Glutamatergic neuron (in vitro differentiated cells): Measurements from ENCODE around the gene NEAT1. TPM values are rescaled to one million over a fixed set of nuclear protein-coding genes. Genes with fewer than 3 reads are reported as not detected.
A peak's percentile ranks its signal among the peaks of the same experiment; 100 is the strongest.

Experiments
- DNase-seq: peaks from one replicate; pipeline ENCODE4 v3.0.0; 2022
- H3K27ac Mint-ChIP-seq: one replicate; pipeline ENCODE4 v1.8.0; 2020; ENCODE audit warnings: mild to moderate bottlenecking, mixed read lengths, inconsistent platforms; ENCODE audit not compliant: unreplicated experiment
- H3K27me3 Mint-ChIP-seq: one replicate; pipeline ENCODE4 v1.8.0; 2020; ENCODE audit warnings: mild to moderate bottlenecking, moderate library complexity, mixed read lengths, inconsistent platforms; ENCODE audit not compliant: unreplicated experiment
- H3K36me3 Mint-ChIP-seq: one replicate; pipeline ENCODE4 v1.8.0; 2020; ENCODE audit warnings: mild to moderate bottlenecking, mixed read lengths, inconsistent platforms; ENCODE audit not compliant: unreplicated experiment
- H3K4me1 Mint-ChIP-seq: one replicate; pipeline ENCODE4 v1.8.0; 2020; ENCODE audit warnings: mild to moderate bottlenecking, low read depth, mixed read lengths, inconsistent platforms; ENCODE audit not compliant: unreplicated experiment
- H3K4me3 Mint-ChIP-seq: one replicate; pipeline ENCODE4 v1.8.0; 2020; ENCODE audit warnings: mild to moderate bottlenecking, mixed read lengths, inconsistent platforms; ENCODE audit not compliant: unreplicated experiment
- H3K9me3 Mint-ChIP-seq: one replicate; pipeline ENCODE4 v1.8.0; 2020; ENCODE audit warnings: mild to moderate bottlenecking, moderate library complexity, mixed read lengths, inconsistent platforms; ENCODE audit not compliant: unreplicated experiment
- CTCF ChIP-seq: fragments of 200-600 bp; sonication (generic); IDR thresholded peaks from one replicate; pipeline ENCODE4 v1.5.0; 2021; ENCODE audit not compliant: partially characterized antibody, unreplicated experiment
- total RNA-seq: library from RNA; stranded (reverse); fragmentation: NEBNext Ultra II Directional; extraction: Animal tissue kit (Norgen Biotek cat#: 25700); gene quantifications from one replicate; pipeline ENCODE4 v1.2.1, GENCODE V29; 2021; ENCODE audit not compliant: unreplicated experiment

Gene NEAT1
- total RNA-seq, 1 donor from 2014 or later = 107 TPM

DNA sequence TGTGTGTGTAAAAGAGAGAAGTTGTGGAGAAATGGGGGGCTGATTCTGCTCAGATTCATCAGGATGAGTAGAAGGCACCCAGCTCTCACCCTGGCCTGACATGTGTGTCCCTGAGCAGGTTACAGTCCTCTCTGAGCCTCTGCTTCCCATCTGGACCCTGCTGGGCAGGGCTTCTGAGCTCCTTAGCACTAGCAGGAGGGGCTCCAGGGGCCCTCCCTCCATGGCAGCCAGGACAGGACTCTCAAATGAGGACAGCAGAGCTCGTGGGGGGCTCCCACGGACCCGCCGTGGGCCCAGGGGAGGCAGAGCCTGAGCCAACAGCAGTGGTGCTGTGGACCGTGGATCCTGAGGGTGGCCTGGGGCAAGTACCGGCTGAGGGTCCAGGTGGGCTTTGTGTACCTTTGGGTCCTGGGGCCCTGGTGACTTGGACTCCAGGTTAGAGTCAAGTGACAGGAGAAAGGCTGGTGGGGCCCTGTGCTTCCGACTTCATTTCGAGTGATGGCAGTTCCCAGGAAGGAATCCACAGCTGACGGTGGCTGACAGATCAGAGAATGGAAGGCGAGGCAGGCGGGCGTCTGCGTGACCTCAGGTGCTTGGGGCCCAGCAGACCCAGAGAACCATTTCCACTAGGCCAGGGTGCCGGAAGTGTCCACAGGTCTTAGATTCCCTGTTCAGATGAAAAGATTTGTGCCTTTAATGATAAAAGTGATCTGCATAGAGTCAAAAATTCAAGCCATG lies 21.9 kb downstream of the NEAT1 start:
- Mint-ChIP-seq H3K9me3 (peaks cover 5% of the 10 kb centered on the region), H3K27ac (peak overlapping the region; percentile 21), H3K27me3 (peaks cover 8% of the 10 kb centered on the region), H3K4me1 (peaks cover 27% of the 10 kb centered on the region), H3K4me3 (no peak overlapping the region), H3K36me3 (peaks cover 3% of the 10 kb centered on the region)
- TF ChIP-seq CTCF = no peak
- no peak for DNase-seq

- Mint-ChIP-seq H3K4me1 (peaks cover 27% of the 10 kb centered on the region), H3K36me3 (peaks cover 5% of the 10 kb centered on the region), H3K9me3 (peaks cover 5% of the 10 kb centered on the region), H3K4me3 (no peak overlapping the region), H3K27me3 (peaks cover 9% of the 10 kb centered on the region), H3K27ac (no peak overlapping the region)
- DNase-seq = no peak
- TF ChIP-seq CTCF = no peak
Measured at GRCh38 chr11:65445101-65445603, 22.6 kb downstream of the NEAT1 start.

GRCh38 chr11:65445604-65446445 lies 23.2 kb downstream of the NEAT1 start:
- Mint-ChIP-seq H3K27me3 (peaks cover 9% of the 10 kb centered on the region), H3K9me3 (peaks cover 5% of the 10 kb centered on the region), H3K4me3 (no peak overlapping the region), H3K27ac (peak overlapping the region; percentile 68), H3K4me1 (peaks cover 27% of the 10 kb centered on the region), H3K36me3 (peaks cover 5% of the 10 kb centered on the region)
- DNase-seq = no peak
- no peak for TF ChIP-seq CTCF

- Mint-ChIP-seq H3K27ac (peak overlapping the region; percentile 68), H3K9me3 (peaks cover 5% of the 10 kb centered on the region), H3K27me3 (peaks cover 8% of the 10 kb centered on the region), H3K36me3 (peaks cover 5% of the 10 kb centered on the region), H3K4me3 (no peak overlapping the region), H3K4me1 (peaks cover 25% of the 10 kb centered on the region)
- TF ChIP-seq CTCF = no peak
- no peak for DNase-seq
Measured at GRCh38 chr11:65446446-65447277, 24.1 kb downstream of the NEAT1 start.
